Lung (tissue), 12 donors: ENCODE measurements around the gene GIPR. TPM values are rescaled to one million over a fixed set of nuclear protein-coding genes. Genes with fewer than 3 reads are reported as not detected.
"Not testable (repeated sequence)": the region's sequence is repeated elsewhere in the genome, so short reads cannot be mapped to it uniquely, and the experiment has no call there.

ENCODE experiments used
- ATAC-seq: fragments of 200-7000 bp; cut with Tn5 transposase; one replicate; pipeline ENCODE4 v1.9.1; 2020; ENCODE audit warnings: moderate number of reproducible peaks; ENCODE audit not compliant: insufficient read depth, low FRiP score
- DNase-seq, 3 donors: peaks; one replicate each; pipeline ENCODE4 v3.0.0-alpha.2; 2013 to 2017
- H3K27ac ChIP-seq, 2 donors: one replicate each; pipeline ENCODE4 v1.5.1; 2013; ENCODE audit warnings: mild to moderate bottlenecking in 2 of 2, moderate library complexity in 2 of 2, control low read depth in 1 of 2, inconsistent platforms in 1 of 2, low read depth in 1 of 2, low read length in 1 of 2
- H3K27me3 ChIP-seq, 3 donors: one replicate each; pipeline ENCODE4 v1.5.1; 2013; ENCODE audit warnings: low read length in 2 of 3; ENCODE audit not compliant: control insufficient read depth in 3 of 3, insufficient read depth in 3 of 3
- H3K36me3 ChIP-seq, 4 donors: one replicate each; pipeline ENCODE4 v1.5.1; 2013; ENCODE audit warnings: low read length in 4 of 4, mild to moderate bottlenecking in 1 of 4, moderate library complexity in 1 of 4; ENCODE audit not compliant: control insufficient read depth in 4 of 4, insufficient read depth in 4 of 4
- H3K4me1 ChIP-seq, 5 donors: one replicate each; pipeline ENCODE4 v1.5.1; 2013; ENCODE audit warnings: low read length in 5 of 5, mild to moderate bottlenecking in 2 of 5, moderate library complexity in 1 of 5; ENCODE audit not compliant: control insufficient read depth in 5 of 5, insufficient read depth in 5 of 5
- H3K4me3 ChIP-seq: one replicate; pipeline ENCODE4 v1.5.1; 2013; ENCODE audit warnings: mild to moderate bottlenecking, control low read depth, moderate library complexity
- H3K9ac ChIP-seq, 2 donors: one replicate each; pipeline ENCODE4 v1.5.1; 2013; ENCODE audit warnings: low read length in 2 of 2, control low read depth in 1 of 2; ENCODE audit not compliant: insufficient read depth in 1 of 2
- H3K9me3 ChIP-seq, 4 donors: one replicate each; pipeline ENCODE4 v1.5.1; 2013; ENCODE audit warnings: low read length in 3 of 4, mild to moderate bottlenecking in 1 of 4, moderate library complexity in 1 of 4; ENCODE audit not compliant: control insufficient read depth in 4 of 4, insufficient read depth in 3 of 4
- CTCF ChIP-seq: IDR thresholded peaks from 2 replicates; pipeline ENCODE4 v1.5.1; 2012; ENCODE audit warnings: mild to moderate bottlenecking; ENCODE audit errors: control extremely low read depth, extremely low read depth
- WGBS, 2 donors: extraction: QIAGEN DNeasy Blood & Tissue Kit; methylation state at CpG; one replicate each; pipeline ENCODE4 v1.1.7; 2013; 5-methylcytosine and 5-hydroxymethylcytosine counted together
- polyA plus RNA-seq, 2 donors: library from polyadenylated mRNA; stranded (reverse); fragments of 200-250 nt; gene quantifications; one replicate each; pipeline ENCODE4 v1.2.1, GENCODE V29; 2013
- total RNA-seq, 2 donors: library from RNA; depleted of rRNA in 1 of 2; stranded (reverse); fragments of >200 nt in 1 of 2; gene quantifications; one replicate each; pipeline ENCODE4 v1.2.1, GENCODE V29; 2014 to 2021
- donor health status: control.
- donor health status: control.
- donor health status: Bipolar disorder and iron deficiency.
- donor health status: healthy.
- donor health status: DM: yes; HTN: yes; CAD: no.

Gene GIPR
- total and polyA plus RNA-seq, 4 donors, result 2.2 to 14.9 (median 5.5) TPM

- Histone ChIP-seq H3K27ac (peak overlapping the region in 1 of 2 donors; percentile 70), H3K9ac (no peak overlapping the region), H3K9me3 (peaks cover 0 to 2% (median 0%) of the 10 kb centered on the region in 4 donors), H3K4me1 (peaks cover 0 to 9% (median 0%) of the 10 kb centered on the region in 5 donors), H3K4me3 (no peak overlapping the region), H3K27me3 (peaks cover 0 to 9% (median 9%) of the 10 kb centered on the region in 3 donors), H3K36me3 (peaks cover 2 to 18% (median 9%) of the 10 kb centered on the region in 4 donors)
- 70 to 81% methylated on average over 8 of the region's 8 CpGs for WGBS, 2 donors
- TF ChIP-seq CTCF, result no peak
- DNase-seq, result no peak
- ATAC-seq, result no peak
Measured at GRCh38 chr19:45682117-45682516, 14.1 kb downstream of the GIPR start.

- DNase-seq, result no peak
- peaks cover 0 to 2% (median 0%) of the 10 kb centered on the region in 4 donors for H3K9me3 ChIP-seq
- no peak for TF ChIP-seq CTCF
- no peak overlapping the region for H3K4me3 ChIP-seq
- H3K36me3 ChIP-seq, result peaks cover 9 to 26% (median 16%) of the 10 kb centered on the region in 4 donors
- ATAC-seq, result no peak
- no peak overlapping the region for H3K9ac ChIP-seq
- 74 to 90% methylated on average over 5 of the region's 5 CpGs for WGBS, 2 donors
- H3K4me1 ChIP-seq, result peaks cover 0 to 9% (median 0%) of the 10 kb centered on the region in 5 donors
- H3K27ac ChIP-seq, result no peak overlapping the region
- peaks cover 0 to 3% (median 2%) of the 10 kb centered on the region in 3 donors for H3K27me3 ChIP-seq
Measured at GRCh38 chr19:45682908-45683307, 14.9 kb downstream of the GIPR start.

- H3K4me1 ChIP-seq, H3K27me3 ChIP-seq, H3K4me3 ChIP-seq, H3K9me3 ChIP-seq, H3K27ac ChIP-seq, ATAC-seq, H3K9ac ChIP-seq, DNase-seq: not testable (repeated sequence)
- WGBS, 2 donors, result 85 to 87% methylated on average over 11 of the region's 11 CpGs
- H3K36me3 ChIP-seq, result peaks cover 13 to 32% (median 26%) of the 10 kb centered on the region in 4 donors
Measured at GRCh38 chr19:45685045-45685444, 17.0 kb downstream of the GIPR start.

- WGBS, 2 donors, result 91 to 96% methylated on average over 9 of the region's 9 CpGs
- Histone ChIP-seq H3K4me3 (no peak overlapping the region), H3K9ac (no peak overlapping the region), H3K9me3 (no peaks in the 10 kb centered on the region), H3K27me3 (no peaks in the 10 kb centered on the region), H3K27ac (no peak overlapping the region), H3K4me1 (peaks cover 0 to 4% (median 0%) of the 10 kb centered on the region in 5 donors), H3K36me3 (peaks cover 13 to 32% (median 26%) of the 10 kb centered on the region in 4 donors)
- no peak for TF ChIP-seq CTCF
- DNase-seq, result no peak
- ATAC-seq, result no peak
Measured at GRCh38 chr19:45687599-45687998, 19.6 kb downstream of the GIPR start.
